ENCODE results near the gene CWC22.

DNA sequence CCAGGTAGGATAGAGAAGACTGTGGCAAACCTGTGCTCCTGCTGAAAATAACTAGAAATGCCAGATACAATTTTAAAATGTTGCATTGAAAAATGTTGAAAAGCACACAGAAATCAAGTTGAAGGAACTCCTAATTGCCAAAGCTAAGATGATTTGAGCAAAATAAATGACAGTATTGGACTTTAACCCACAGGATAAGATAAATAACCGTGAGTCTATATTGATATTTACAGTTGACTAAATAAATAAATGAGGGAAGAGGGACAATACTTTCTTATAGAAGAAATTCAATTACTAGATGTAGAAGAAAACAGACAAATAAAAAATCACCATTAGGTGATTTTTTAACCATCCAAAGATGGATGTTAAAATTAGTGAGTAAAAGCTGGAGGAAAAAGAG lies 59.0 kb downstream of the CWC22 start:
- TF ChIP-seq, protein P1, sequence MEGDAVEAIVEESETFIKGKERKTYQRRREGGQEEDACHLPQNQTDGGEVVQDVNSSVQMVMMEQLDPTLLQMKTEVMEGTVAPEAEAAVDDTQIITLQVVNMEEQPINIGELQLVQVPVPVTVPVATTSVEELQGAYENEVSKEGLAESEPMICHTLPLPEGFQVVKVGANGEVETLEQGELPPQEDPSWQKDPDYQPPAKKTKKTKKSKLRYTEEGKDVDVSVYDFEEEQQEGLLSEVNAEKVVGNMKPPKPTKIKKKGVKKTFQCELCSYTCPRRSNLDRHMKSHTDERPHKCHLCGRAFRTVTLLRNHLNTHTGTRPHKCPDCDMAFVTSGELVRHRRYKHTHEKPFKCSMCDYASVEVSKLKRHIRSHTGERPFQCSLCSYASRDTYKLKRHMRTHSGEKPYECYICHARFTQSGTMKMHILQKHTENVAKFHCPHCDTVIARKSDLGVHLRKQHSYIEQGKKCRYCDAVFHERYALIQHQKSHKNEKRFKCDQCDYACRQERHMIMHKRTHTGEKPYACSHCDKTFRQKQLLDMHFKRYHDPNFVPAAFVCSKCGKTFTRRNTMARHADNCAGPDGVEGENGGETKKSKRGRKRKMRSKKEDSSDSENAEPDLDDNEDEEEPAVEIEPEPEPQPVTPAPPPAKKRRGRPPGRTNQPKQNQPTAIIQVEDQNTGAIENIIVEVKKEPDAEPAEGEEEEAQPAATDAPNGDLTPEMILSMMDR (IDR thresholded peaks at IDR 0.05) = no peak
- TF ChIP-seq POLR2A (IDR thresholded peaks at IDR 0.05) (no peak), EP300 (IDR thresholded peaks at IDR 0.05) (no peak)
